Measurements from ENCODE around the gene GJD4. TPM values are rescaled to one million over a fixed set of nuclear protein-coding genes. Genes with fewer than 3 reads are reported as not detected.

GJD4 gene
- total and polyA plus RNA-seq, 10 of the 15 experiments (the other 5 are each of a cell fraction or from before 2014, with no cell fraction given) = not detected

DNA sequence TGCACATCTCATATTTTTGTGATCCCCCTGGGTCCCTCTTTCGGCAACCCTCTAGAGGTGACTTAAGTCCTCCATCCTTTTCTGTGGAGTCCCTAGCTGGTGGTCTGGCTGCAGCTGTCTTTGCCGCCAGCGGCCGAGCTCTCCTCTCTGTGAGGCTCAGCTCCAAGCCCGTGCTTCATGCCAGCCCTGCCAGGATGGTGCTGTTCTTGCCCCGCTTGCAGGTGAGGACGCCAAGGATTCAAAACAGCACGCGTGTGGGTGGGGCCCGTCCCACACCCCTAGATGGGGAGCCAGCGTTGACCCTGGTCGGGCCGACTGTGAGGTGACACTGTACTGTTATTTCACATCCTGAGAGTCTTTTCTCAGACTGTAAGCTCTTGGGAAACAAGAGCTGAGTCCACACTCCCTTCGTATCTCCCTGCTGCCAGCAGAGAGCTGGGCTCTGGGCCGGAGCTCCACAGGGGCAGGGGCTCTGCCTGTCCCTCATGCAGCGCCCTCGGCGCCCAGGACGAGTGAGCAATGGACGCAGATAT is 36.6 kb upstream of the GJD4 start:
- ATAC-seq (no peak), FAIRE-seq (no peak), DNase-seq (ENCODE audit: low read depth, low spot score) (no peak)
- Histone ChIP-seq H3K4me1 (ENCODE audit: control insufficient read depth, insufficient read depth, low read length) (peaks cover 8% of the 10 kb centered on the region), H3K27me3 (replicated peaks in 1 of 2; ENCODE audit: control insufficient read depth in 2 of 2, insufficient read depth in 2 of 2, low read length in 1 of 2) (no peaks in the 10 kb centered on the region), H3K4me2 (ENCODE audit: control insufficient read depth, insufficient read depth) (no peak overlapping the region), H3K27ac (ENCODE audit: control insufficient read depth, insufficient read depth) (no peak overlapping the region), H4K20me1 (ENCODE audit: control insufficient read depth, insufficient read depth) (no peaks in the 10 kb centered on the region), H3K4me3 (no peak overlapping the region), H3K36me3 (ENCODE audit: control insufficient read depth in 2 of 2, insufficient read depth in 2 of 2, low read length in 1 of 2) (peaks cover 3 to 13% of the 10 kb centered on the region in 2 experiments), H3K9me3 (replicated peaks; ENCODE audit: control insufficient read depth, insufficient read depth, low read length) (no peaks in the 10 kb centered on the region), H3K79me2 (ENCODE audit: control insufficient read depth, insufficient read depth, low read length) (no peaks in the 10 kb centered on the region), H2AFZ (ENCODE audit: control insufficient read depth, low read depth, low read length) (no peak overlapping the region), H3K9ac (ENCODE audit: control insufficient read depth, insufficient read depth, low read length) (no peak overlapping the region)
- in situ Hi-C loops (cut with MboI) = loop anchor here (10.0 kb wide), 1 partner anchor 444 kb away; the partner anchor contains the start of gene CREM
- WGBS (ENCODE audit: insufficient coverage, insufficient replicate concordance, low lambda C conversion rate, missing lambda C conversion rate) = 94% methylated on average over 20 of the region's 20 CpGs
- ChIA-PET RAD21 (ENCODE audit: unreplicated experiment) (no interaction called here), CTCF (no interaction called here), SMC1A (ENCODE audit: uncharacterized antibody, unreplicated experiment) (no interaction called here), POLR2A (no interaction called here)
- TF ChIP-seq IKZF1 (conservative IDR thresholded peaks at IDR 0.05) (no peak), SREBF2 (IDR thresholded peaks at IDR 0.05; ENCODE audit: low read length) (no peak), SMAD5 (IDR thresholded peaks at IDR 0.05; ENCODE audit: low read depth) (no peak), ZBED1 (IDR thresholded peaks at IDR 0.05; ENCODE audit: borderline replicate concordance) (no peak), EZH2 (IDR thresholded peaks at IDR 0.05; ENCODE audit: borderline replicate concordance, control insufficient read depth, low read depth, low read length) (no peak), NBN (IDR thresholded peaks at IDR 0.05) (no peak), ZZZ3 (IDR thresholded peaks at IDR 0.05; ENCODE audit: control insufficient read depth, insufficient read length, low read depth) (no peak), ASH2L (IDR thresholded peaks at IDR 0.05; ENCODE audit: borderline replicate concordance, low read depth) (no peak), CREB1 (IDR thresholded peaks at IDR 0.05; ENCODE audit: low read depth) (no peak), RCOR1 (conservative IDR thresholded peaks at IDR 0.05; ENCODE audit: low read depth, low read length) (no peak), CBX3 (IDR thresholded peaks at IDR 0.05; ENCODE audit: borderline replicate concordance, low read depth) (no peak), MYC (IDR thresholded peaks at IDR 0.05; ENCODE audit: insufficient read depth, insufficient read length, insufficient replicate concordance, low read length, severe bottlenecking) (no peak)
- TF ChIP-seq, protein P1, sequence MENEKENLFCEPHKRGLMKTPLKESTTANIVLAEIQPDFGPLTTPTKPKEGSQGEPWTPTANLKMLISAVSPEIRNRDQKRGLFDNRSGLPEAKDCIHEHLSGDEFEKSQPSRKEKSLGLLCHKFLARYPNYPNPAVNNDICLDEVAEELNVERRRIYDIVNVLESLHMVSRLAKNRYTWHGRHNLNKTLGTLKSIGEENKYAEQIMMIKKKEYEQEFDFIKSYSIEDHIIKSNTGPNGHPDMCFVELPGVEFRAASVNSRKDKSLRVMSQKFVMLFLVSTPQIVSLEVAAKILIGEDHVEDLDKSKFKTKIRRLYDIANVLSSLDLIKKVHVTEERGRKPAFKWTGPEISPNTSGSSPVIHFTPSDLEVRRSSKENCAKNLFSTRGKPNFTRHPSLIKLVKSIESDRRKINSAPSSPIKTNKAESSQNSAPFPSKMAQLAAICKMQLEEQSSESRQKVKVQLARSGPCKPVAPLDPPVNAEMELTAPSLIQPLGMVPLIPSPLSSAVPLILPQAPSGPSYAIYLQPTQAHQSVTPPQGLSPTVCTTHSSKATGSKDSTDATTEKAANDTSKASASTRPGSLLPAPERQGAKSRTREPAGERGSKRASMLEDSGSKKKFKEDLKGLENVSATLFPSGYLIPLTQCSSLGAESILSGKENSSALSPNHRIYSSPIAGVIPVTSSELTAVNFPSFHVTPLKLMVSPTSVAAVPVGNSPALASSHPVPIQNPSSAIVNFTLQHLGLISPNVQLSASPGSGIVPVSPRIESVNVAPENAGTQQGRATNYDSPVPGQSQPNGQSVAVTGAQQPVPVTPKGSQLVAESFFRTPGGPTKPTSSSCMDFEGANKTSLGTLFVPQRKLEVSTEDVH (IDR thresholded peaks at IDR 0.05; ENCODE audit: low read depth, partially characterized antibody) = no peak
- TF ChIP-seq, protein P2, sequence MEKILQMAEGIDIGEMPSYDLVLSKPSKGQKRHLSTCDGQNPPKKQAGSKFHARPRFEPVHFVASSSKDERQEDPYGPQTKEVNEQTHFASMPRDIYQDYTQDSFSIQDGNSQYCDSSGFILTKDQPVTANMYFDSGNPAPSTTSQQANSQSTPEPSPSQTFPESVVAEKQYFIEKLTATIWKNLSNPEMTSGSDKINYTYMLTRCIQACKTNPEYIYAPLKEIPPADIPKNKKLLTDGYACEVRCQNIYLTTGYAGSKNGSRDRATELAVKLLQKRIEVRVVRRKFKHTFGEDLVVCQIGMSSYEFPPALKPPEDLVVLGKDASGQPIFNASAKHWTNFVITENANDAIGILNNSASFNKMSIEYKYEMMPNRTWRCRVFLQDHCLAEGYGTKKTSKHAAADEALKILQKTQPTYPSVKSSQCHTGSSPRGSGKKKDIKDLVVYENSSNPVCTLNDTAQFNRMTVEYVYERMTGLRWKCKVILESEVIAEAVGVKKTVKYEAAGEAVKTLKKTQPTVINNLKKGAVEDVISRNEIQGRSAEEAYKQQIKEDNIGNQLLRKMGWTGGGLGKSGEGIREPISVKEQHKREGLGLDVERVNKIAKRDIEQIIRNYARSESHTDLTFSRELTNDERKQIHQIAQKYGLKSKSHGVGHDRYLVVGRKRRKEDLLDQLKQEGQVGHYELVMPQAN (conservative IDR thresholded peaks at IDR 0.05) = no peak
- TF ChIP-seq, protein P3, sequence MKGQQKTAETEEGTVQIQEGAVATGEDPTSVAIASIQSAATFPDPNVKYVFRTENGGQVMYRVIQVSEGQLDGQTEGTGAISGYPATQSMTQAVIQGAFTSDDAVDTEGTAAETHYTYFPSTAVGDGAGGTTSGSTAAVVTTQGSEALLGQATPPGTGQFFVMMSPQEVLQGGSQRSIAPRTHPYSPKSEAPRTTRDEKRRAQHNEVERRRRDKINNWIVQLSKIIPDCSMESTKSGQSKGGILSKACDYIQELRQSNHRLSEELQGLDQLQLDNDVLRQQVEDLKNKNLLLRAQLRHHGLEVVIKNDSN (IDR thresholded peaks at IDR 0.05; ENCODE audit: borderline replicate concordance, extremely low read length, insufficient read depth, low read depth, low read length) = no peak
- TF ChIP-seq, protein P4, sequence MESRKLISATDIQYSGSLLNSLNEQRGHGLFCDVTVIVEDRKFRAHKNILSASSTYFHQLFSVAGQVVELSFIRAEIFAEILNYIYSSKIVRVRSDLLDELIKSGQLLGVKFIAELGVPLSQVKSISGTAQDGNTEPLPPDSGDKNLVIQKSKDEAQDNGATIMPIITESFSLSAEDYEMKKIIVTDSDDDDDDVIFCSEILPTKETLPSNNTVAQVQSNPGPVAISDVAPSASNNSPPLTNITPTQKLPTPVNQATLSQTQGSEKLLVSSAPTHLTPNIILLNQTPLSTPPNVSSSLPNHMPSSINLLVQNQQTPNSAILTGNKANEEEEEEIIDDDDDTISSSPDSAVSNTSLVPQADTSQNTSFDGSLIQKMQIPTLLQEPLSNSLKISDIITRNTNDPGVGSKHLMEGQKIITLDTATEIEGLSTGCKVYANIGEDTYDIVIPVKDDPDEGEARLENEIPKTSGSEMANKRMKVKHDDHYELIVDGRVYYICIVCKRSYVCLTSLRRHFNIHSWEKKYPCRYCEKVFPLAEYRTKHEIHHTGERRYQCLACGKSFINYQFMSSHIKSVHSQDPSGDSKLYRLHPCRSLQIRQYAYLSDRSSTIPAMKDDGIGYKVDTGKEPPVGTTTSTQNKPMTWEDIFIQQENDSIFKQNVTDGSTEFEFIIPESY (IDR thresholded peaks at IDR 0.05) = no peak
- BruUV-seq (replicated peaks) = no TSS peak
- intact Hi-C loops (cut with micrococcal nuclease; ENCODE audit: unreplicated experiment) = loop anchor here (10.0 kb wide), 1 partner anchor 444 kb away; the partner anchor contains the start of gene CREM
